Dermis microvascular lymphatic vessel endothelial cell (primary cell): ENCODE data around the gene COL2A1. TPM values are rescaled to one million over a fixed set of nuclear protein-coding genes. Genes with fewer than 3 reads are reported as not detected.
A peak's percentile ranks its signal among the peaks of the same experiment; 100 is the strongest.
"Not testable (repeated sequence)": the region's sequence is repeated elsewhere in the genome, so short reads cannot be mapped to it uniquely, and the experiment has no call there.

ENCODE experiments used
- DNase-seq, 2 donors: peaks; one replicate each; pipeline versions ENCODE4 v3.0.0 to v3.0.0-alpha.2; 2010; ENCODE audit warnings: low read depth in 2 of 2
- total RNA-seq: library from RNA; depleted of rRNA; stranded (reverse); fragments of >200 nt; gene quantifications from 2 replicates; pipeline ENCODE4 v1.2.1, GENCODE V29; 2014

The COL2A1 gene
- total RNA-seq, 1 donor from 2014 or later, result not detected

DNA sequence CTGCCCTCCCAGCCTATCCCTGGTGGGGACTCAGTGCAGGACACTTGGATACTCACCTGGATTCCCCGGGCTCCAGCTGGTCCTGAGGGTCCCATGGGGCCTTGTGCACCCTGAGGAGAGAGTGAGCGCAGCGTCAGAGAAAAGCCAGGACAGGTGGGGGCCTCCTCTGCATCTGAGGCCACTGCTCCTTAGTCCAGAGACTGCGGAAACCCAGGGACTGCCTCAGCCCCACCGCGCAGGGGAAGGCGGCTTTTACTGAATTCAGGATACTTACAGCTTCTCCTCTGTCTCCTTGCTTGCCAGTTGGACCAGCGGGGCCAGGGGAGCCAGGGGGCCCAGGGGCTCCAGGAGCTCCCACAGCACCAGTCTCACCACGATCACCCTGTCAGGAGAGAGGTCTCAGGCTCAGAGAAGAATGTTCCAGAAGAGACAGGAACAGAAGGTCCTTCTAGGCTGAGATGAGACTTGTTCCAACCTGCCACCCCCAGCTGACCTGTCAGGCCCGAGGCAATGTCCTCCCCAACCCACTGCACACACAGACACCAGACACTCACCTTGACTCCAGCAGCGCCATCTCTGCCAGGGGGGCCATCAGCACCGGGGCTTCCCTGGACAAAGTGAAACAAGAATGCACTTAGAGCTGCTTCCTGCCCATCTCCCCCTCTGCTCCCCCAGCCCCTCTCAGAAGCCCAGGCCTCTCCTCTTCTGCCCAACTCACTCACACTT is 27.1 kb downstream of the COL2A1 start:
- DNase-seq, result no peak

DNA sequence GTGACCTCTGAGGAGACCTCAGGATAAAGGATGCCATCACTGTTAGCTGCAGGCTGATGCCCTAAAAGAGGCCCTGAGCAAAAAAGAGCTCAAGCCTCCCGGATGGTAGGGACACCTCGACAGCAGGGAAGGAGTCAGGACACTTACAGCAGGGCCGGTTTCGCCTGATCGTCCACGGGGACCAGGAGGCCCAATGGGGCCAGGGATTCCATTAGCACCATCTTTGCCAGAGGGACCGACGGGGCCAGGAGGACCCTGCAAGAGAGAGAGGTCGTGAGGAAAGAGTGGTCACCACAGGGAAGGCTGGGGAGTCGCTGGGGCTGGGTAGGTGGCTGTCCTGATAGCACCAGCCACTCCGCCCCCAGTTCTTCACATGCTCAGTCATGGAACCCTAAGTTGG is 28.5 kb downstream of the COL2A1 start:
- DNase-seq, result no peak

DNA sequence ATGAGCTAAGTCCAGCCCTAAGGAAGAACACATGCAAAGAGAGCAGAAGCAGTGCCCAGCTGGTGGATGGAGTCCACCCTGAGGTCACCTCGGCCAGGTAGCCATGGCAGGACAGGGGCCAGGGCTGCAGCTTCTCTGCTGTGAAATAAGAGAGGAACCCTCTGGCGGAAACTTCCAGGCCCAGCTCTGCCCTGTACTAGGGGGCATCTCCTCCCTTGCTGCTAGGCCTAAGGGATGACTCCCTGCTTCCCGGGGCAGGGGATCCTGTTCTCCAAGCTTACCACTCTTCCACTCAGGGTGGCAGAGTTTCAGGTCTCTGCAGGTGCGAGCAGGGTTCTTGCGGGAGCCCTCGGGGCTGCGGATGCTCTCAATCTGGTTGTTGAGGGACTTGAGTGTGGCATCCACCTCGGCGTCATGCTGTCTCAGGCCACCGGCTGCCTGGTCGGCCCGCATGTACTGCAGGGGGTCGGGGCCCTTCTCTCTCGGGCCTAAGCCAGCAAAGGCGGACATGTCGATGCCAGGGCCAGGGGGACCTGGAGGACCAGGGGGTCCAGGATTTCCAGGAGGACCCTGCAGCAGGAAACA is 29.1 kb downstream of the COL2A1 start:
- DNase-seq, result no peak

- DNase-seq, result no peak
These were observed 30.4 kb downstream of the COL2A1 start for GRCh38 chr12:47973870-47974269.

DNA sequence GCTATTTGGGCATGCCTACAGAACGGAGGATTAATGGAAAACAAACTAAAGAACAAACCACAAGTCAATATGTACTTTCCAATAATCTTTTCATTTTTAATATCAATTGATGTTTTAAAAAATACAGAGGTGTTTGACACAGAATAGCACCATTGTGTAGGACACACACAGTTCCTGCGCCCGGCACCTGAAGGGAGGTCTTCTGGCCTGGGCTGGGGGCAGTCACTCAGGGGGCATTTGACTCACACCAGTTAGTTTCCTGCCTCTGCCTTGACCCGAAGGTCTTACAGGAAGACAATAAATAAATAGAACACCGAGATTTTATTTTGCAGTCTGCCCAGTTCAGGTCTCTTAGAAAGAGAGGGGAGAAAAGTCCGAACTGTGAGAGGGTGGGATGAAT is 31.4 kb downstream of the COL2A1 start:
- no peak for DNase-seq

- DNase-seq, result no peak
These were observed 33.4 kb downstream of the COL2A1 start for GRCh38 chr12:47970843-47971242.

DNA sequence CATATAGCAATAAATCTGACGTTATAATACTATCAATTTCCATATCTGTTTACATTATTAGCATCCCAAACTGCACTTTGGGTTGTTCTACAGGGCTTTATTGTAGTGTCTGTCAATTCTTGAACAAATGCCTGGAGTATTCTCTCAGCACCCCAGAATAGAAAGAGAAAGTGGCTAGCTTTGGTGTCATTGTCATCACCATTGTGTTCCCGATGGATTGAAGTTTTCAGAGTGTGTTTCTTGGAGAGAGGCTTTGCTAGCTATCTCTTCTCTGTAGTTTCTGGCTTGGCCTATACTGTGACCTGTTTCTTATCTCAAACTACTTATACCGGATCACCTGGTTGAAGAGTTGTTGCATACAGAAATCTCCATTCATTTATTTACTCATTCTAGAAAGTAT is 34.4 kb downstream of the COL2A1 start:
- no peak for DNase-seq

GRCh38 chr12:47967461-47968321 is 36.6 kb downstream of the COL2A1 start:
- DNase-seq, result no peak

GRCh38 chr12:47965581-47965980 is 38.7 kb downstream of the COL2A1 start:
- DNase-seq, result no peak

GRCh38 chr12:47964106-47964728 is 40.1 kb downstream of the COL2A1 start:
- peak in 1 of 2 donors; percentile 9 for DNase-seq

DNA sequence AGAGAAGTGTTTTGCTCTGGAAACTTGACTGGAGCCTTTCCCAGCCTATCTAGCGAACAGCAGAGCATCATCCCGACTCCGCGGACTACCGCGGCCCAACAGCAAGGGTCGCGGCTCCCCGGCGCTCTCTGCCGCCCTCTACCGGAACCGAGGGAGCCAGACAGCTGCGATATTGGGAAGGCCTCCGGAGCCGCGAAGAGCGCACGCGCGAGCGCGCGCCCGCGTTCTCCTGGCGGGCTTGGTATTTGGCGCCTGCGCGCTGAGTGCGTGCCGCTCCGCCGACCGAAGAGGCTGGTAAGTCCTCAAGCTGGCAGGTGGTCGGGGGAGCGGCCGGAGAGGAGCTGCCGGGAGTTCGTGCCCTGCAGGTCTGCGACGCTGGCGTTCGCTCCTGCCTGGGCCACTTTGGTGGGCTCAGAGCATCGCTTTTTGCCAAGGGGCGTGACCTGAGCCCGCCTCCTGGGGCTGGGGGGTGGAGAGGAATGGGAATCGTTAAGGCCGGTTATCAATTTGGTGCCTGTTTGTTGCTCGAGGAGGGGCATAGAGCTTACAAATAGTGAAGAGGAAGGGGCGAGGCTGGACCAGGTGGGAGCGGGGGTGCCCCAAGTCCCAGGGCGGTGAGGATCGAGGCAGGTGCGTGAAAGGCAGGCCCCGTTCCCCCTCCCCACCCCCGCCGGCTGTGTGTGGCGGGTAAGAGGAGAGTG is 40.8 kb downstream of the COL2A1 start, which contains the start of gene TMEM106C:
TMEM106C (plus strand) TSS at position 257 of the 701 bp plus-strand sequence. CDS start 641 bp downstream, outside the sequence.
- peak; percentile 81 to 90 for DNase-seq

- no peak for DNase-seq
These were observed 42.1 kb downstream of the COL2A1 start for GRCh38 chr12:47962198-47962597.

DNA sequence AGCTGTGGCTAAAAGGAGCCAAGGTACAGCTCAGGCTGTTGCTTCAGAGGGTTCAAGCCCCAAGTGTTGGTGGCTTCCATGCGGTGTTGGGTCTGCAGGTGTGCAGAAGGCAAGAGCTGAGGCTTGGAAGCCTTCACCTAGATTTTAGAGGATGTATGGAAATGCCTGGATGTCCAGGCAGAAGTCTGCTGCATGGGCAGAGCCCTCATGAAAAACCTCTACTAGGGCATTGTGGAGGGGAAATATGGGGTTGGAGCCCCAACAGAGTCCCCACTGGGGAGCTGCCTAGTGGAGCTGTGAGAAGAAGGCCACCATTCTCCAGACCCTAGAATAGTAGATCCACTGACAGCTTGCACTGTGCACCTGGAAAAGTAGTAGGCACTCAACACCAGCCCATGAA is 46.6 kb downstream of the COL2A1 start:
- not testable (repeated sequence) for DNase-seq

DNA sequence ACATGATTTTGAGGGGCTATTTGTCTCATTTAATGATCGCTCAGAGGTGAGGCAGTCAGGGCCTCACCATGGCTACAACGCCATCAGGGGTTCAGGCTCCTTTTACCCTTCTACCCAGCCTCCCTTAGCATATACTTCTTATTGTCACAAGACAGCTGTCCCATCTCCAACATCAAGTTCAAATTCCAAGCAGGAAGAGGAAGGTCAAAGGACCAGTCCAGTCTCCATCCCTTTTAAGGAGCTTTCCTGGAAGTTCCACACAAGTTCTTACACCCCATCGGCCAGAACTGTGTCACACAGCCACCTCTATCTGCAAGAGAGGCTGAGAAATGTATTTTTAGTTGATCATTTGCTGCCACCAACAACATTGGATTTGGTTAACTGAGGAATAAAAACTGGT is 49.2 kb downstream of the COL2A1 start:
- DNase-seq, result no peak

GRCh38 chr12:47954467-47955045 is 49.7 kb downstream of the COL2A1 start:
- DNase-seq, result no peak

- DNase-seq, result no peak
These were observed 50.2 kb downstream of the COL2A1 start for GRCh38 chr12:47954058-47954457.

- DNase-seq, result no peak
These were observed 53.3 kb downstream of the COL2A1 start for GRCh38 chr12:47950856-47951468.

GRCh38 chr12:47949441-47950341 is 54.6 kb downstream of the COL2A1 start:
- DNase-seq, result peak in 1 of 2 donors; percentile 63

GRCh38 chr12:47947341-47947740 is 56.9 kb downstream of the COL2A1 start:
- no peak for DNase-seq
